ENCODE data around the gene ATAD3C.
"Not testable (repeated sequence)": the region's sequence is repeated elsewhere in the genome, so short reads cannot be mapped to it uniquely, and the experiment has no call there.

The ATAD3C gene

GRCh38 chr1:1511533-1512285, 62.2 kb downstream of the ATAD3C start, which contains the start of gene ATAD3A:
TSS of gene ATAD3A (plus strand) at chr1:1512162. CDS start at chr1:1512269, 107 bp downstream.
- peak; percentile 99 for DNase-seq (ENCODE audit: insufficient read length, low spot score)
- TF ChIP-seq PAX5 (IDR thresholded peaks at IDR 0.05; ENCODE audit: insufficient read depth, low read length, severe bottlenecking) = no peak
- 0 out of 2 replicates have a peak, but pooled peaks have one; percentile 57 for TF ChIP-seq TAF1 (IDR thresholded peaks at IDR 0.05; ENCODE audit: low read depth, low read length)
- peak; percentile 39; the same call in 1 of the 2 replicates for TF ChIP-seq POU2F2 (IDR thresholded peaks at IDR 0.05; ENCODE audit: low read depth, low read length)
- no peak for TF ChIP-seq SPI1 (IDR thresholded peaks at IDR 0.05; ENCODE audit: low read depth, low read length)
- TF ChIP-seq POLR2A (IDR thresholded peaks at IDR 0.05; ENCODE audit: low read depth, low read length) = peak; percentile 55
- peak; percentile 70; the same call in 1 of the 2 replicates for TF ChIP-seq POLR2AphosphoS5 (IDR thresholded peaks at IDR 0.05; ENCODE audit: low read depth, low read length)
- peak; percentile 99 for FAIRE-seq

- not testable (repeated sequence) for DNase-seq (ENCODE audit: insufficient read length, low spot score); FAIRE-seq
These were observed 62.9 kb downstream of the ATAD3C start for GRCh38 chr1:1512425-1512824.

- DNase-seq (ENCODE audit: insufficient read length, low spot score); FAIRE-seq: not testable (repeated sequence)
These were observed 64.2 kb downstream of the ATAD3C start for GRCh38 chr1:1513675-1514074.

- FAIRE-seq = not testable (repeated sequence)
These were observed 64.9 kb downstream of the ATAD3C start for GRCh38 chr1:1514376-1514775.

GRCh38 chr1:1516923-1517322, 67.4 kb downstream of the ATAD3C start:
- FAIRE-seq; DNase-seq (ENCODE audit: insufficient read length, low spot score): not testable (repeated sequence)

More at GRCh38 chr1:1514376-1514775, 64.9 kb downstream of the ATAD3C start:
- DNase-seq (ENCODE audit: insufficient read length, low spot score) = not testable (repeated sequence)

GRCh38 chr1:1517973-1518620, 68.6 kb downstream of the ATAD3C start:
- FAIRE-seq = no peak
- no peak for DNase-seq (ENCODE audit: insufficient read length, low spot score)
- TF ChIP-seq SPI1 (IDR thresholded peaks at IDR 0.05; ENCODE audit: low read depth, low read length) (no peak), POU2F2 (IDR thresholded peaks at IDR 0.05; ENCODE audit: low read depth, low read length) (no peak), POLR2A (IDR thresholded peaks at IDR 0.05; ENCODE audit: low read depth, low read length) (no peak), TAF1 (IDR thresholded peaks at IDR 0.05; ENCODE audit: low read depth, low read length) (no peak), POLR2AphosphoS5 (IDR thresholded peaks at IDR 0.05; ENCODE audit: low read depth, low read length) (no peak), PAX5 (IDR thresholded peaks at IDR 0.05; ENCODE audit: insufficient read depth, low read length, severe bottlenecking) (no peak)

- not testable (repeated sequence) for DNase-seq (ENCODE audit: insufficient read length, low spot score); FAIRE-seq
These were observed 69.1 kb downstream of the ATAD3C start for GRCh38 chr1:1518621-1519007.

All from GM12891 (cell line).